H9 (cell line): ENCODE results near the gene RPS6KA6. TPM values are rescaled to one million over a fixed set of nuclear protein-coding genes. Genes with fewer than 3 reads are reported as not detected.

Experiments
- DNase-seq: peaks from one replicate; pipeline ENCODE4 v3.0.0-alpha.2; 2017
- H2AFZ ChIP-seq: one replicate; pipeline ENCODE4 v1.6.1; 2013; ENCODE audit warnings: mild to moderate bottlenecking, low read length, control low read depth, moderate library complexity
- H2AK5ac ChIP-seq: 2 replicates; pipeline ENCODE4 v1.6.1; 2013; ENCODE audit warnings: low read length, control low read depth, mixed read lengths; ENCODE audit not compliant: insufficient read length
- H2BK120ac ChIP-seq: one replicate; pipeline ENCODE4 v1.6.1; 2013; ENCODE audit warnings: low read depth, mild to moderate bottlenecking, low read length, control low read depth, inconsistent platforms; ENCODE audit not compliant: poor library complexity, severe bottlenecking
- H2BK12ac ChIP-seq: 2 replicates; pipeline ENCODE4 v1.6.1; 2013; ENCODE audit warnings: low read length, control low read depth, mixed read lengths, low read depth; ENCODE audit not compliant: insufficient read length
- H2BK15ac ChIP-seq: 2 replicates; pipeline ENCODE4 v1.6.1; 2013; ENCODE audit warnings: low read depth, low read length, control low read depth
- H2BK20ac ChIP-seq: one replicate; pipeline ENCODE4 v1.6.1; 2013; ENCODE audit warnings: low read depth, mild to moderate bottlenecking, low read length, control low read depth, inconsistent platforms; ENCODE audit not compliant: poor library complexity, severe bottlenecking
- H2BK5ac ChIP-seq: 2 replicates; pipeline ENCODE4 v1.6.1; 2013; ENCODE audit warnings: low read length, control low read depth, mixed read lengths; ENCODE audit not compliant: insufficient read length
- H3K14ac ChIP-seq: 2 replicates; pipeline ENCODE4 v1.6.1; 2013; ENCODE audit warnings: low read length, control low read depth; ENCODE audit not compliant: insufficient read depth
- H3K18ac ChIP-seq: 2 replicates; pipeline ENCODE4 v1.6.1; 2013; ENCODE audit warnings: low read depth, mild to moderate bottlenecking, mixed read lengths, low read length, control low read depth; ENCODE audit not compliant: insufficient read length
- H3K23ac ChIP-seq: 2 replicates; pipeline ENCODE4 v1.6.1; 2013; ENCODE audit warnings: low read length, control low read depth, mixed read lengths, low read depth; ENCODE audit not compliant: insufficient read length
- H3K23me2 ChIP-seq: 2 replicates; pipeline ENCODE4 v1.6.1; 2013; ENCODE audit warnings: low read depth, mild to moderate bottlenecking, mixed read lengths, low read length, control low read depth; ENCODE audit not compliant: insufficient read length, poor library complexity, severe bottlenecking
- H3K27ac ChIP-seq: 2 replicates; pipeline ENCODE4 v1.5.1; 2013; ENCODE audit warnings: low read length, control low read depth, mixed read lengths, low read depth; ENCODE audit not compliant: insufficient read length
- H3K27me3 ChIP-seq: 2 replicates; pipeline ENCODE4 v1.6.1; 2013; ENCODE audit warnings: low read length, control low read depth, inconsistent platforms; ENCODE audit not compliant: insufficient read depth
- H3K4ac ChIP-seq: 2 replicates; pipeline ENCODE4 v1.6.1; 2013; ENCODE audit warnings: low read depth, mild to moderate bottlenecking, control low read depth, inconsistent platforms, low read length, moderate library complexity
- H3K4me1 ChIP-seq: 2 replicates; pipeline ENCODE4 v1.6.1; 2013; ENCODE audit warnings: low read length, control low read depth, inconsistent platforms; ENCODE audit not compliant: insufficient read depth
- H3K4me2 ChIP-seq: 2 replicates; pipeline ENCODE4 v1.6.1; 2013; ENCODE audit warnings: low read length, control low read depth, mixed read lengths; ENCODE audit not compliant: insufficient read length, insufficient read depth
- H3K56ac ChIP-seq: 2 replicates; pipeline ENCODE4 v1.6.1; 2013; ENCODE audit warnings: low read depth, mild to moderate bottlenecking, mixed read lengths, low read length, control low read depth; ENCODE audit not compliant: insufficient read length
- H3K79me1 ChIP-seq: 2 replicates; pipeline ENCODE4 v1.6.1; 2013; ENCODE audit warnings: low read depth, mild to moderate bottlenecking, moderate library complexity, low read length, control low read depth, inconsistent platforms; ENCODE audit not compliant: insufficient read depth, poor library complexity, severe bottlenecking
- H3K79me2 ChIP-seq: 2 replicates; pipeline ENCODE4 v1.6.1; 2013; ENCODE audit warnings: low read length, control low read depth, inconsistent platforms; ENCODE audit not compliant: insufficient read depth
- H3K9ac ChIP-seq: 2 replicates; pipeline ENCODE4 v1.6.1; 2013; ENCODE audit warnings: low read length, control low read depth, mixed read lengths; ENCODE audit not compliant: insufficient read length; ENCODE audit errors: extremely low read depth
- H3K9me3 ChIP-seq: one replicate; pipeline ENCODE4 v1.6.1; 2013; ENCODE audit warnings: low read depth, low read length, inconsistent platforms; ENCODE audit not compliant: control insufficient read depth
- H3T11ph ChIP-seq: one replicate; pipeline ENCODE4 v1.6.1; 2013; ENCODE audit warnings: mild to moderate bottlenecking, low read length, control low read depth, inconsistent platforms
- H4K20me1 ChIP-seq: one replicate; pipeline ENCODE4 v1.6.1; 2013; ENCODE audit not compliant: control insufficient read depth, insufficient read length, insufficient read depth
- H4K5ac ChIP-seq: 2 replicates; pipeline ENCODE4 v1.6.1; 2013; ENCODE audit warnings: low read depth, mild to moderate bottlenecking, mixed read lengths, low read length, control low read depth; ENCODE audit not compliant: insufficient read length
- H4K8ac ChIP-seq: replicated peaks from 2 replicates; pipeline ENCODE4 v1.6.1; 2013; ENCODE audit warnings: low read length, control low read depth, mixed read lengths, low read depth; ENCODE audit not compliant: insufficient read length
- H4K91ac ChIP-seq: 2 replicates; pipeline ENCODE4 v1.6.1; 2013; ENCODE audit warnings: low read depth, mild to moderate bottlenecking, moderate library complexity, mixed read lengths, low read length, control low read depth; ENCODE audit not compliant: insufficient read length
- H3K27ac Mint-ChIP-seq, 3 experiments: 2 replicates in 2 of 3; 3 replicates in 1 of 3; pipeline ENCODE4 v1.8.0; 2020 to 2021; ENCODE audit warnings: mixed read lengths in 3 of 3, mild to moderate bottlenecking in 1 of 3, moderate library complexity in 1 of 3
- H3K27me3 Mint-ChIP-seq: 2 replicates; pipeline ENCODE4 v1.8.0; 2021; ENCODE audit warnings: low read depth, mild to moderate bottlenecking, moderate library complexity, mixed read lengths
- H3K36me3 Mint-ChIP-seq, 3 experiments: 2 replicates in 2 of 3; 3 replicates in 1 of 3; pipeline ENCODE4 v1.8.0; 2020 to 2021; ENCODE audit warnings: low read depth in 3 of 3, mixed read lengths in 3 of 3; ENCODE audit not compliant: insufficient read depth in 1 of 3
- H3K4me1 Mint-ChIP-seq, 2 experiments: 2 replicates each; pipeline ENCODE4 v1.8.0; 2020; ENCODE audit warnings: mixed read lengths in 2 of 2
- H3K4me3 Mint-ChIP-seq, 2 experiments: 2 replicates in 1 of 2; 3 replicates in 1 of 2; pipeline ENCODE4 v1.8.0; 2020 to 2021; ENCODE audit warnings: mild to moderate bottlenecking in 2 of 2, mixed read lengths in 2 of 2, moderate library complexity in 1 of 2
- H3K9me3 Mint-ChIP-seq, 2 experiments: 2 replicates in 1 of 2; 3 replicates in 1 of 2; pipeline ENCODE4 v1.8.0; 2020; ENCODE audit warnings: mild to moderate bottlenecking in 2 of 2, mixed read lengths in 2 of 2, moderate library complexity in 1 of 2
- WGBS: extraction: QIAGEN DNeasy Blood & Tissue Kit; methylation state at CpG from one replicate; pipeline ENCODE4 v1.1.7; 2013; ENCODE audit warnings: missing lambda C conversion rate, low lambda C conversion rate, mixed read lengths; ENCODE audit not compliant: insufficient read length; ENCODE audit errors: extremely low coverage; 5-methylcytosine and 5-hydroxymethylcytosine counted together
- total RNA-seq: library from RNA; stranded (reverse); gene quantifications from 2 replicates; pipeline ENCODE4 v1.2.1, GENCODE V29; 2021
- TF ChIP-seq, protein P1 (sequence below): fragments of 200-600 bp; sonication (generic); conservative IDR thresholded peaks from 3 replicates; pipeline ENCODE4 v1.8.0; 2021; ENCODE audit warnings: antibody characterized with exemption, mild to moderate bottlenecking

The RPS6KA6 gene
- total RNA-seq, 1 experiment from 2014 or later, result 12.1 TPM

DNA sequence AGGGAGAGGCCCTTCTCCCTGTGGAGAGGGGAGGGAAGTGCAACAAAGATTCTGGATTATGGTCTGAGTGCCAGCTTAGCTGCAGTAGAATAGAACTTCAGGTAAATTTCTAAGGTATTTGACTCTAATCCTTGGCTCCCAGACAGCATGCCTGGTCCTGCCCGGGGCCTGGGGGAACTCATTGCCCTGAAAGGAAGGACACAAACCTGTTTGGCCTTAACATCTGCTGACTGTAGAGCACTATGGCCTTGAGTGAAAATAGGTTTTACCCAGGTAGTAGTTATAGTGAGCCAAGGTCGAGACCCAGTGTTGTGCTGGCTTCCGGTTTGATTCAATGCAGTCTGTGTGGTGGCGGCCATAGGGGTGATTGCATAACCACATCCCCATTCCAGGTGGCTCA is 64.4 kb downstream of the RPS6KA6 start:
- no CpG with 5 or more reads among the region's 4 CpGs for WGBS
- no peak overlapping the region for H3K18ac ChIP-seq
- no peak overlapping the region for H4K8ac ChIP-seq
- no peak overlapping the region for H2AFZ ChIP-seq
- no peak overlapping the region for H4K5ac ChIP-seq
- no peak overlapping the region for H2BK5ac ChIP-seq
- no peak overlapping the region for H3K9ac ChIP-seq
- no peak overlapping the region for H3K27ac Mint-ChIP-seq
- no peaks in the 10 kb centered on the region for H3K27me3 ChIP-seq
- no peaks in the 10 kb centered on the region for H3K4me1 ChIP-seq
- H3K9me3 Mint-ChIP-seq, result peaks cover 56 to 63% of the 10 kb centered on the region in 2 experiments
- no peak overlapping the region for H2BK120ac ChIP-seq
- H2AK5ac ChIP-seq, result no peak overlapping the region
- H2BK12ac ChIP-seq, result no peak overlapping the region
- no peaks in the 10 kb centered on the region for H3K79me1 ChIP-seq
- H3K36me3 Mint-ChIP-seq, result peaks cover 2 to 11% (median 6%) of the 10 kb centered on the region in 3 experiments; a peak in 4 of 7 replicates
- no peak overlapping the region for H3K4me2 ChIP-seq
- no peak for DNase-seq
- H3K4me1 Mint-ChIP-seq, result no peaks in the 10 kb centered on the region
- H3K56ac ChIP-seq, result no peak overlapping the region
- no peaks in the 10 kb centered on the region for H4K20me1 ChIP-seq
- no peak overlapping the region for H3K4me3 Mint-ChIP-seq
- H3K23ac ChIP-seq, result no peak overlapping the region
- H2BK15ac ChIP-seq, result no peak overlapping the region
- H3K9me3 ChIP-seq, result peaks cover 7% of the 10 kb centered on the region
- no peak overlapping the region for H2BK20ac ChIP-seq
- H3K27ac ChIP-seq, result no peak overlapping the region
- no peak overlapping the region for H3K4ac ChIP-seq
- no peaks in the 10 kb centered on the region for H3K79me2 ChIP-seq
- no peak overlapping the region for H3K14ac ChIP-seq
- no peak overlapping the region for H3T11ph ChIP-seq
- TF ChIP-seq, protein P1, sequence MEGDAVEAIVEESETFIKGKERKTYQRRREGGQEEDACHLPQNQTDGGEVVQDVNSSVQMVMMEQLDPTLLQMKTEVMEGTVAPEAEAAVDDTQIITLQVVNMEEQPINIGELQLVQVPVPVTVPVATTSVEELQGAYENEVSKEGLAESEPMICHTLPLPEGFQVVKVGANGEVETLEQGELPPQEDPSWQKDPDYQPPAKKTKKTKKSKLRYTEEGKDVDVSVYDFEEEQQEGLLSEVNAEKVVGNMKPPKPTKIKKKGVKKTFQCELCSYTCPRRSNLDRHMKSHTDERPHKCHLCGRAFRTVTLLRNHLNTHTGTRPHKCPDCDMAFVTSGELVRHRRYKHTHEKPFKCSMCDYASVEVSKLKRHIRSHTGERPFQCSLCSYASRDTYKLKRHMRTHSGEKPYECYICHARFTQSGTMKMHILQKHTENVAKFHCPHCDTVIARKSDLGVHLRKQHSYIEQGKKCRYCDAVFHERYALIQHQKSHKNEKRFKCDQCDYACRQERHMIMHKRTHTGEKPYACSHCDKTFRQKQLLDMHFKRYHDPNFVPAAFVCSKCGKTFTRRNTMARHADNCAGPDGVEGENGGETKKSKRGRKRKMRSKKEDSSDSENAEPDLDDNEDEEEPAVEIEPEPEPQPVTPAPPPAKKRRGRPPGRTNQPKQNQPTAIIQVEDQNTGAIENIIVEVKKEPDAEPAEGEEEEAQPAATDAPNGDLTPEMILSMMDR, result no peak
- H3K27me3 Mint-ChIP-seq, result no peaks in the 10 kb centered on the region; the same call in 1 of the 2 replicates
- no peaks in the 10 kb centered on the region for H3K23me2 ChIP-seq
- no peak overlapping the region for H4K91ac ChIP-seq
